Stimulated activated CD4-positive, alpha-beta T cell treated with anti-CD3 and anti-CD28 coated beads, Interleukin-1b, Interleukin-23, amount 100 ng/mL, for 24 hours (primary cell): Measurements from ENCODE around the gene FBXO4.
"Not testable (repeated sequence)": the region's sequence is repeated elsewhere in the genome, so short reads cannot be mapped to it uniquely, and the experiment has no call there.

ENCODE experiments used
- DNase-seq, 4 experiments: peaks; one replicate each; pipeline ENCODE4 v3.0.0-alpha.2; 2020; ENCODE audit warnings: low read depth in 4 of 4, low spot score in 1 of 4

The FBXO4 gene

DNA sequence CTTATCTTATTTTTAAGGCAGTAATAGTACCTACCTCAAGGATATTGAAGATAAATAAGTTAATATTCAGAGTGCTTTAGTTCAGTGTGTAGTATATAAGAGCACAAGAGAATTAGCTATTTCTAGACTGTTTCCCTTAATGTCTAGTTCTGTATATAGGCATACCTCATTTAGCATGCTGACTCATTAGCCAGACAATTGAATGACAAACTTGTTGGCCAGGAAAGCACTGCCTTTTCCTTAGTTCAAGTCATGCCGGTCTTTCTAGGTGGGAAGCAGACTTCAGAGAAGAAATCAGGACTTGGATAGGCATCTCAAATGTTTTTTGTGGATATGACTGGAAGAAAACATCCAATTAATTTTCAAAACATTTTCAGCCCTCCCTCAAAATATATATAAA lies 3.2 kb upstream of the FBXO4 start:
- no peak for DNase-seq

DNA sequence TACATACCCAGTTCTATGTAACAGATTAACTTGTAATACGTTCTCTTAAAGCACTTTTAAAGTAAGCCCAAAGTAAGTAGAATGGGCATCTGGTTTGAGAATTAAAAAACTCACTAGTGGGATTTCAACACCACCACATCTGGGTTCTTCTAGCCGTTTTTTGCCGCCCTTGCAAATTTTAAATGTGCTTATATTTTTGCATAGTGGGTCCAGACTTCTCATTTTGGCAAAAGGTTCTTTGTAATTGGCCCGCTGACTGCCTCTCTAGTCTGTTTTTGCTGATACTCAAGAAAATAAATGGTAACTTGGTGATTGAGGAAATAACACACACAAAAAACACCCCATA lies 582 bp upstream of the FBXO4 start:
- DNase-seq, result no peak

DNA sequence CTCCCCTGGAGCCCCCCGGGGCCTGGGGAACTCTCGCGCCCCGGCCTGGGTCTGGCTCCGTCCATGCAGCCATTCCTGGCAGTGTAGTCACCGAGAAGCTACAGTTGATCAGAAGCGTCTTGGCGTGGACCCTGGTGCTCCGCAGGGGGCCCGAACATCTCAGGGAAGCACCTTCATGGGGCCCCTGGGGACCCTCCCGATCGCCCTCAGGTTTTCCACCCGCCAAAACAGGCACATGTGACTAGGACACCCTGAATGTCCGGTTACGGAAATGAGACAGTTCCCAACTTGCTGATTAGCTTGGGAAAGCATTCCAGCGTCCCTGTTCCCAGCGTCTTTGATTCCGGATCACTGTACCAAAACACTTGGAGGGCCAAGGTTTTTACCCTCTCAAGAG lies 472 bp downstream of the FBXO4 start:
- peak in 2 of 4 experiments; percentile 4 to 20 for DNase-seq

DNA sequence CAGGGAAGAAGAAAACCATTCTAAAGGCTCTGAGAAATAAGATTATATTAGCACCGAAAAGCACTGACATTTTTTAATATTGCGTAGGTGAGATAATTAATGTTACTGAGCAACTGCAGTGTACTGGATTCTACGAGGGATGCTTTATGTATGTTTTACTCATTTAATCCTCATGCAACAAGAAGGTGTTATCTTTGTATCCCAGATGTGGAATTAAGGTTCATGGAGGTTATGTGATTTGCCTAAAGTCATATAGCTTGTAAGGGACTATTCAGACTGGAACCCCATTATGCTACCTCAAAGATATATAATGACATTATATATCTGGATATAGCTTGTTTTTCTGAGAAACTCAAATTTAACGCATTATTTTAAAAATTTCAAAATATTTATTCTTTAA lies 2.5 kb downstream of the FBXO4 start:
- no peak for DNase-seq

DNA sequence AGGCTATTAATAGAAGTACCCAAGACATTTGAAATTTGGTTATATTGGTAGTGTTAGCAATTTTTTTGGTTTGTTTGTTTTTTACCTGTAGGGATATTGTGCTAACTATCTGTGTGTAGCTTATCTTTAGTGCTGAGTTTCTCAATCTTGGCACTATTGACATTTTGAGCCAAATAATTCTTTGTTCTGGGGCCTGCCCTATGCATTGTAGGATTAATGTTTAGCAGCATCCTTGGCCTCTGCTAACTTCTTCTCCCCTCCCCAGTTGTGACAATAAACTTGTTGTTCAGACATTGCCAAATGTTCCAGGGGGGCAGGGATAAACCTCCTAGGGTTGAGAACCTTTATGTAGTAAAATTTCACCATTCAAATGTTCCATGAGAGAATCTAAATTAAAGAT lies 4.0 kb downstream of the FBXO4 start:
- DNase-seq, result no peak

DNA sequence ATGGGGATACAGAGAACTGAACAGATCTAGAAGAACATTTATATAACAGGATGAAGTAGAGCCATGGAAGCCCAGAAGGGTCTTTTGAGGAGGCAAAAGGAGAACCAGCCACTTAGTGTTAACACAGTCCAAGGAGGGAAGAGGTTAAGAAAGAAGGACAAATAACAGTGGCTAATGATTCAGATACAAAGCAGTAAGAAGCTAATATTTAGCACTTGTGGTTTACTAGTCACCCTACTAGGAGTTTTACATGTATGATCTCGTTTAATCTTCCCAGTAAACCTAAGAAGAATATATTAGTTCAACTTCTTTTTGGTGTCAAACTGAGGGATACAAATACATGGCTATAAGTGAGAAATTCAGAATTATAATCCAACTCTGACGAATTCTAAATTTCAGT lies 7.7 kb downstream of the FBXO4 start:
- no peak for DNase-seq

DNA sequence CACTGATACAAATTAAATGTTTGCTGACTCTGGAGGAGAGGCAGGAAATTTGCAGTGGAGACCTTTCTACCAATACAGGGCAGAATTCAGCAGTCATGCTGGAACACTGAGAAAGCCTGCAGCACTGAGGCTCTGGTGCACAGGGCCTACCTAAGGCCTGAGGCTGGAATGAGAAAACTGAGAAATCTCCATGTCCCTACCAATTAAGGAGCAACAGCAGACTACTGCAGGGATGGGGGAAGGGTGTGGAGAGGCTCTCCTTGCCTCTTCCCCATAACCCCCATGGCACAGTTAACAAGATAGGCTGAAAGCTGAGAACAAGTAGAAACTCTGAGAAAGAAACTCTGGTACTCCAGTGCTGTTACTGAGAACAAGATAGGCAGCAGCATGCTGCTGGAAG lies 10.5 kb downstream of the FBXO4 start:
- no peak for DNase-seq

DNA sequence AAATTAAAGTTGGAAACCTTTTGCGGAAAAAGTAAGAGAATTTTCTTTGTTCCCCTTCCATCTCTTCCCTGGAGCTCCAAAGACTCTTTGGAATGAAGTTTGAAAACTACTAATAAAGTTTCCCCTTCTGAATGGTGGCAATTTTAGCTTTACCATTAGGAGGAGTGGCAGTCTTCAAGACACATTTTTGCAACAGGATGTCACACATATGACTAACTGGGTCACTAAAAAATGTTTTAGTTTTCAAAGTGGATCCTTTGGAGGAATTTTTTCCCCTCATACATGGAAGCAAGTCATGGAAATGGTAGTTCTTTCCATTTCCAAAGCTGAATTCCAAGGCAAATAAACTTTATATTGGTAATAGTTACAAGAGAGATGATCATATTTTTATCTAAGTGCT lies 15.6 kb downstream of the FBXO4 start:
- no peak for DNase-seq

DNA sequence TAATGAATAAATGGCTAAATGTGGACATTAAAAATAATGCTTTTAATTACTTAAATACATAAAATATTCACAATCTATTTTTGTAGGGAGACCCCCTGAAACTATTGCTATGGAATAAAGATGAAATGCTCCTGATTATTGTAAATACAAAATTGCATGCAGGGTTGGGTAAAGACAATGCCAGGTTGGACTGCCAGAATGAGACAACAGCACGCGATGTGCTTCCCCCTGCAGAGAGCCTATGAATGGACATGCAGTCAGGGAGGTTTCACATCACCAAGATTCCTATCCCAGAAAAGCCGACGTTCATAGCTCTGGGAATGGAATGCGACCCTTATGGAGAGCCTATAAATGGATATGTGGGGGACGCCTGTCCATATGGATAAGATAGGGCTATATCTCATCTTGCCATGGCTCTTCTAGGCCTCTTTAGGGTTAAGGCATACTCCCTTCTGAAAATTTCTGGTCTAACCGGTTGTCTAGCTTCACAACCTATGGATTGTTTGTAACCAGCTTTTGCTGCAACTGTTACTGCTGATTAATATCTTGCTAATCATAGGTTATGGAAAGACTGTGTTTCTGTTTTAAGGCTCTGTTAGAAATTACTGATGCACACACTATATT lies 20.4 kb downstream of the FBXO4 start:
- DNase-seq, result not testable (repeated sequence)

DNA sequence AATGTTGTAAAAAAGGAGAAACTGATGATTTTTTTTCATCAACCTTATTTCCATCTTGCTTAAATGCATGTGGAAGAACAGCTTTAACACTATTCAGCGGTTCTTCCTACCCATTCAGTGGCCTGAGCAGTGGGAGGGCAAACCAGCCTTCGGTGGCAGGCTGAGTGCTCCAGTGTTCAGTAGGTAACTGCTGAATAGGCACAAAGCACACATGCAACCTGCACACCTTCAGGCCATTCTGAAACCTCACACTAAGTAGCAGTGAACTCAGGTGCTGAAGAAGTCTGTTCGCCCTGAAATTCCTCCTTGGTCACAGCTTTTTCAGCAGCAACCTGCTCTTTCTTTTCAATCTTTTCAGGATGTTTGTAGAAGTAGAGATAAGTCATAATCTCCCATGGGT lies 26.1 kb downstream of the FBXO4 start:
- DNase-seq, result no peak

DNA sequence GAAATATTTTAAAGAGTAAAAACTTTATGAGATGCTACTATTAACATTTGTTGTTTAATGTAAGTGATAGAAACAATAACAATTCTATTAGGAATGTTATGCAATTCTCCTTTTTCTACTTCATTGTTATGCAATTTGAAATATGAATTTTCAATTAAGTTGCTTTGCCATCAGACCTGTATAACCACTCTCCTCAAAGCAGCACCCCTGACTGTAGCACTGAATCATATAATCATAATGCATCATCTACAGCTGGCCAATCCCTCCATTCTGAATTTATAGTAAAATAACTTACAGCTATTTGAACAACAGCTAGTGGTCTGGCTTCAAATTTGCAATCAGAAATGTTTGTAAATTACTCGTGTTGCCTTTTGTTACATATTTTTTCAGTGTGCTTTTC lies 29.2 kb downstream of the FBXO4 start:
- DNase-seq, result no peak

DNA sequence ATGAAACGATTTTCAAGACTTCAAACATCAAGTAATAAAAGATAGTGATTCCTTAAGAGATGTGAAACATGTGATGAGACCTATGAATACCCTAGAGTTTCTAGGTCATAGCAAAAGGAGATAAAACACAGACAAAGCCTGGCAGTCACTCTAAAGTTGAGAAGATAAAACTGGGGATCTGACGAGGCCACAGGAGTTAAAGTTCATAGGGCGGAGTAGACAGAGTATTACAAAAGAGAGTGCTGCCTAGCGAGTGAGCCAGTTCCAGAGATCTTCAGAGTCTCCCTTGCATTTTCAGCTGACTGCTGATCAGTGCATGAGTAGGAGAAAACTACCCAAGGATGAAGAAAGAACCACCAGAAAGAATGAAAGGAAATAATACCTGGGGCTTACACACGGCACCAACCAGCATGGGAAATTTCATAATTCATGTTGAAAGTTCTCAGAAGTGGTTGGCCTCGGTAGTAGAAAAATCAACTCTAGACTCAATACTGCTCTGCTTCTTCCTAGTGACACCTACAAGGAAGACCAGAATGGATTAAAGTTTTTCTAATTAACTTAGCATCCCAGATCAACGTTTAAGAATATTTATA lies 30.4 kb downstream of the FBXO4 start:
- no peak for DNase-seq

DNA sequence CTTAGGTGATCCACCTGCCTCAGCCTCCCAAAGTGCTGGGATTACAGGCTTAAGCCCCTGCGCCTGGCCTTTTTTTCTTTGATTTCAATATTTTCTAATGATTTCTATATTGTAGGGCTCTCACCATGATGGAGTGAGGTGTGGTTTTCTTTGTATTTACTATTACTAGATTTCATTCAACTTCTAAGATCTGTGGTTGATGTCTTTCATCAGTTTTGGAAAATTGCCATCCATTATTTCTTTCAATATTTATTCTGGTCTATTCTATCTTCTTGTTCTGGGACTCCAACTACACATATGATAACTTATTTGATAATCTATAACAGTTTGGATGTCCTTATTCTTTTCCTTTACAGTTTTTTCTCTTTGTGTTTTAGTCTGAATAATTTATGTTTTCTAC lies 31.9 kb downstream of the FBXO4 start:
- no peak for DNase-seq

DNA sequence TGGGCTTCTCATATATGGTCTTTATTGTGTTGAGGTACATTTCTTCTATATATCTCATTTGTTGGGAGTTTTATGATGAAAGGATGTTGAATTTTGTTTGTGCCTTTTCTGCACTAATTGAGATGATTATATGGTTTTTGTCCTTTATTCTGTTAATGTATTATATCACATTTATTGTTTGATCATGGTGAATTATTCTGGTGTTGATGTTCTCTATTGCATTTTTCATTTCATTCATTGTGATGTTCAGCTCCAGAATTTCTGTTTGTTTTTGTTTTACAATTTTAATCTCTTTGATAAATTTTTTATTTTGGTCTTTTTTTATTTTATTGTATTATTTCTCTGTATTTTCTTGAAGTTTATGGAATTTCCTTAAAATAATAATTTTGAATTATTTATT lies 35.4 kb downstream of the FBXO4 start:
- no peak for DNase-seq

DNA sequence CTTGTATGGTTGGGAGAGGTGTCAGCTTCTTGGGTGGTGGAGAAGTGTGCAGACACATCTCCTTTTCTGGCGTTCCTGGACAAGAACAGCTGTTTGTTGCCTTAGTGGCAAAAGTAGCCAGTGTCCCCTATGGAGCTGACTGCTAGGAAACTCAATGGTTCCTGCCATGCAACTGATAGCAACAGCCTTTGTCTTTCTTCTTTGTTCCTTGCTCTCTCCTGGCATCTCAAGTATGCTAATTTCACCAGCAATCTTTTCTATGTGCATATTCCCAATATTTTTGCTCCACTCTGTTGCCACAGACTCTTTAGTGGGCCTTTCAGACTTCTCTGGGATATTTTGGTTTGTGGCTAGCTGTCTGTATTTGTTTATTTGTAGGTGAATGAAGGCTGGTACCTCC lies 36.7 kb downstream of the FBXO4 start:
- DNase-seq, result no peak

DNA sequence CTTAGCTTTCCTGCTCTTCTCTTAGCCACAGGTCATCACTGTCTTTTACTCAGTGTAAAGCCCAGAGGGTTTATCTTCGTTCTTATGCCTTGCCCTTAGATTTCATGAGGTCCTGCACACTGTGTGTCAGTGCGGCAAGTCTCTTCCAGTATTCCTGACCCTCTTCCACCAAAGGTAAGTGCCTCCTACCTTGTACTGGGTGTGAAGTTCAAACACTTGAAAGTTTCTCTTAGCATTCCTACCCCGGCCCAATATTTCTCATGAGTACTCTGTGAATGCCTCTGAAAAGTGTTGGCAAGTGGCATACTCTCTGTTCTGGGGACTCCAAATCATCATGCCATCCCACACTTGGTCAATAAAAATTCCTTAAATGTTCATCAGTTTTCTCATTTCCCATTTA lies 37.4 kb downstream of the FBXO4 start:
- DNase-seq, result no peak

DNA sequence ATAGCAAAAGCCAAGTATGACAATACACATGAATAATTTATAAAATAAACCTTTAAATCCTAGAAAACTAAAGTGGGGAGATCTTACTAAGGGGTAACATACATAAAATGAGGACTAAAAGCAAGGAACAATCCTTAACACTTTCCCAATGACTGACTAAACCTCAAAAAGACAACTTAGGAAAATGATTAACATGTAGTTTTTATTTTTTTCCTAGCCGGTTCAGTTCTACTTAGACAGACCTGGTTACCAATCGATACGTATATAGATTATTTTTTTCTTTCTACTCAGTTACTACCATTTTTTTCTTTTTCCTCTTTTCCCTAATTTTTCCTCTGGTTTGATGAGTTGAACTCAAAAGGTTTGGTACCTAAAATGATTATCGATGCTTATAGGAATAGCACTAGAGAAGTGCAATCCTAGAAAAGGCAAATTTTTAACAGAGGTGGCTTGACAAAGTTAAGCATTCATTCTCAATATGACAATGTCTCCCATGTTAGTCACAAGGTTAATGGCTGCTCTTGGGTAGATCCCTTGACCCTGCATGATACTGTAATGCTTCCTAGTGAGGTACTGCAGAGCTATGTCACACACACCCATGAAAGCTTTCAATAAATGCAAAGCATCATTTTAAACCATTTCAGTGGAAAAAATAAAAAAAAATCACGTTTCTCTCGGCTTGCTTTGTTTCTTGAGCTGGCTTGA lies 41.5 kb downstream of the FBXO4 start:
- DNase-seq, result no peak

DNA sequence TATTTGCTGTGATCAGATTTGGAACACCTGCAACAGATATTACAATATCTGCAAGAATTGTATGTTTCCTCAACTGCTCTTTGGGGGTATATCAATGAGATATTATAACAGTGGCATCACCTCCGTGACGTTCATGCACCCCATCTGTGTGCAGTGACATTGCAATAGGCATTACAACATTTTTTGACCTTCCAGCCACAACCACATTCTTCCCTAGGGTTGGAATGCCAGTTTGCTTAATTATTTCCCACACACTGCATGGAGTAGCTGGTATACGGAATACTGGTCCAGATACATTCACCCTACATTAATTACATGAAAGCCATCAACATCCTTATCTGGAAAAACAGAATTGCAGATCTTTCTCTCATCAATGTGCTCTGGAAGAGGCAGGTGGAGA lies 42.3 kb downstream of the FBXO4 start:
- no peak for DNase-seq

DNA sequence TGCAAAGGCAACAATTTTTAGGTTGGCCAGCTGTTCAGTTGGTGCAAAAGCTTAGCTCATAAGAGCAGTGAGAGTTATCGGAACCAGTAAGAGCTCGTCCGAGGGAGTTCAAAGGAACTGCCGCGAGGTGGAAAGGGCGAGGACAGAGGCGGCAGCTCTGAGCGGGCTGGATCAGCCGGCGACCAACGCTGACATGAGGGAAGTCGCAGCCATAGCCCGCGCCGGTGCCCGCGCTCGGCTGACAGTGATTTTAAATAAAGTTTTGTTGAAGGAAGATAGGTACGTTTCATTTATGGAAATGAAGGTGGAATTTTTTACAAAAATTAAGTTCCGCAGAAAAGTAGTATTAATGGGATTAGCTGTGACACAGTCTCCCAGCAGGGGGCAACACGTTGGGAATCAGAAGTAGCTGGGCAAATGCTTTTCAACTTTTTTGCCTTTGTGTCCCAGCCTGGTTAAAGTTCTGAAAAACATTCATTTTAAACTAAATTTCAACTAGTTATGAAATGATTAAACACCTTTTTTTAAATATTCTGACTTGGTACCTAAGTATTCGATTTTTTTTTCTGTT lies 43.2 kb downstream of the FBXO4 start:
- DNase-seq, result no peak

DNA sequence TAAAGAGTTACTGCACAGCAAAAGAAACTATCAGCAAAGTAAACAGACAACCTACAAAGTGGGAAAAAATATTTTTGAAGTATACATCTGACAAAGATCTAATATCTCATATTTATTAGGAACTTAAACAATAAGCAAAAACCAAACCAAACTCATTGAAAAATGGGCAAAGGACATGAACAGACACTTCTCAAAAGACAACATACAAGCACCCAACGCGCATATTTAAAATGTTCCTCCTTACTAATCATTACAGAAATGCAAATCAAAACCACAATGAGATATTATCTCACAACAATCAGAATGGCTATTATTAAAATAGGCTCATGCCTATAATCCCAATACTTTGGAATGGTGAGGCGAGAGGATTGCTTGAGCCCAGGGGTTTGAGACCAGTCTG lies 48.0 kb downstream of the FBXO4 start:
- no peak for DNase-seq

DNA sequence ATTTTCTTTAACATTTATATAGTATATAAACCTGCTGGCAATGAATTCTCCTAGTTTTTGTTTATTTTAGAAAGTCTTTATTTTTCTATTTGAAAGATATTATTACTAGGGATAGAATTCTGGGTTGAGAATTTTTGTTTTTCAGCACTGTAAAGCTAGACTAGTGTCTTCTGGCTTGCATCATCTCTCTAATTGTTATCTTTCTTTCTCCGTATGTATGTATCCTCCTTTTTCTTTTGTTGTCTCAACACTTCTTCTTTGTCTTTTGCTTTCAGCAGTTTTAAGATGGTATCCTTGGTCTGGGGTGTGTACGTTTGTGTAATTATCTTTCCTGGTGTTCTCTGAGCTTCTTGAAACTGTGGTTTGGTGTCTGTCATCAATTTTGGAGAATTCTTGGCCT lies 48.8 kb downstream of the FBXO4 start:
- no peak for DNase-seq

DNA sequence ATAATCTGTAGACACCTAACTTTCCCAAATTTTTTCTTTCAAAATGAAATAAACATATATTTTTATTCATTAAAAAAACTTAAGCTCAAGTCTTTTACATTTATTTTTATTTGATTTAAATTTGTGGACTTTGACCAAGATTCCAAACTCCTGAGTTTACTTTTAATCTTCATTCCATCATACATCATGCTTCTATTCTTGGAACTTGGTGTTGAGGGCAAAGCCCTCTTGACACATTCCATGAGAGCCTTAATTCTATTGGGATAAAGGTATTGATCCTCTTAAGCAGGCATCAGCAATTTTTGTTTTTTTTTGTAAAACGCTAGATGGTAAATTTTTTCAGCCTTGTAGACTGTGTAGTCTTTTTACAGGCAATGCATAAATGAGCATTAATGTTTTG lies 53.6 kb downstream of the FBXO4 start:
- DNase-seq, result no peak

DNA sequence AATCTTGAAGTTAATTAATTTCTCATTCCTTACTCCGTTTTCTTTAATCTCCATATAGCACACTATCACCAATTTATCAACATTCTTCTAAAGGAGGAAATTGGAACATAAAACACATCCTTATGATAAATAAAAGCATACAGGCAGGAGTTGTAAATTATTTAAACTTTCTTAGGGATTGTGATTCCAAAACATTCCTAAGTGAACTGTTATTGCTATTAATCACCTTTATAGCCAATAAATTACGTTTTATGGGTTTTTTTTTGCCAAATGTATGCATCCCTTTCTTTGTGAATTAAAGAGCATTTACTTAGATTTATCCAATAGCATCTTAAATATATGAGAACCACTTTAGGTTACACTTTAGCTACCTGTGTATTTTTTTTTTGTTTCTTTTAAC lies 55.3 kb downstream of the FBXO4 start:
- no peak for DNase-seq
